SK-N-SH treated with all-trans-retinoic acid at 6 μM for 48 hours (cell line): ENCODE results near the gene IKZF1.

Experiments
- ATAC-seq: fragments of 200-7000 bp; cut with Tn5 transposase; 3 replicates; pipeline ENCODE4 v1.9.1; 2020; ENCODE audit warnings: mild to moderate bottlenecking, moderate library complexity
- ARNTL ChIP-seq: fragments of 450-650 bp; formaldehyde crosslinking; IDR thresholded peaks from 2 replicates; pipeline ENCODE4 v1.5.0; 2020; ENCODE audit warnings: low read depth, mild to moderate bottlenecking, moderate library complexity, borderline replicate concordance
- BACH2 ChIP-seq: fragments of 250-450 bp; sonication (Bioruptor Pico); IDR thresholded peaks from 2 replicates; pipeline ENCODE4 v1.9.0; 2021; ENCODE audit warnings: mild to moderate bottlenecking, borderline replicate concordance
- CREB5 ChIP-seq: fragments of 250-450 bp; sonication (Bioruptor Pico); IDR thresholded peaks from 2 replicates; pipeline ENCODE4 v1.5.1; 2020; ENCODE audit warnings: low read depth, mild to moderate bottlenecking, moderate library complexity
- CSDC2 ChIP-seq: fragments of 250-450 bp; sonication (Bioruptor Pico); IDR thresholded peaks from 2 replicates; pipeline ENCODE4 v1.5.0; 2020; ENCODE audit warnings: mild to moderate bottlenecking, moderate library complexity
- ESRRG ChIP-seq: fragments of 250-450 bp; sonication (Bioruptor Pico); IDR thresholded peaks from 2 replicates; pipeline ENCODE4 v1.6.1; 2021; ENCODE audit warnings: mild to moderate bottlenecking
- GLIS3 ChIP-seq: fragments of 250-450 bp; sonication (Bioruptor Pico); IDR thresholded peaks from 2 replicates; pipeline ENCODE4 v1.5.0; 2020; ENCODE audit warnings: mild to moderate bottlenecking, moderate library complexity
- ISL1 ChIP-seq: fragments of 250-450 bp; sonication (Bioruptor Pico); IDR thresholded peaks from 2 replicates; pipeline ENCODE4 v2.1.2; 2022; ENCODE audit warnings: mild to moderate bottlenecking, moderate library complexity
- OSR1 ChIP-seq: fragments of 250-450 bp; sonication (Bioruptor Pico); IDR thresholded peaks from 2 replicates; pipeline ENCODE4 v1.8.0; 2022; ENCODE audit warnings: moderate library complexity, mild to moderate bottlenecking, inconsistent platforms
- POU6F1 ChIP-seq: fragments of 250-450 bp; sonication (Bioruptor Pico); IDR thresholded peaks from 2 replicates; pipeline ENCODE4 v1.8.0; 2021; ENCODE audit warnings: low read depth, mild to moderate bottlenecking, moderate library complexity, borderline replicate concordance
- PPARA ChIP-seq: fragments of 250-450 bp; sonication (Bioruptor Pico); IDR thresholded peaks from 2 replicates; pipeline ENCODE4 v1.5.0; 2020; ENCODE audit warnings: mild to moderate bottlenecking, borderline replicate concordance
- RARB ChIP-seq: fragments of 250-450 bp; sonication (Bioruptor Pico); IDR thresholded peaks from 2 replicates; pipeline ENCODE4 v1.8.0; 2021; ENCODE audit warnings: mild to moderate bottlenecking, moderate library complexity
- SNAI2 ChIP-seq: fragments of 250-450 bp; sonication (Bioruptor Pico); IDR thresholded peaks from 2 replicates; pipeline ENCODE4 v1.5.0; 2020; ENCODE audit warnings: mild to moderate bottlenecking, moderate library complexity
- TCF4 ChIP-seq: fragments of 250-450 bp; sonication (Bioruptor Pico); IDR thresholded peaks from 2 replicates; pipeline ENCODE4 v1.8.0; 2021; ENCODE audit warnings: mild to moderate bottlenecking, moderate library complexity, borderline replicate concordance
- TOX ChIP-seq: fragments of 250-450 bp; sonication (Bioruptor Pico); IDR thresholded peaks from 2 replicates; pipeline ENCODE4 v1.8.0; 2021; ENCODE audit warnings: mild to moderate bottlenecking, moderate library complexity, borderline replicate concordance
- TSHZ2 ChIP-seq: fragments of 250-450 bp; sonication (Bioruptor Pico); IDR thresholded peaks from 2 replicates; pipeline ENCODE4 v1.5.0; 2020; ENCODE audit warnings: mild to moderate bottlenecking, moderate library complexity
- ZC3H10 ChIP-seq: fragments of 250-450 bp; sonication (Bioruptor Pico); IDR thresholded peaks from 2 replicates; pipeline ENCODE4 v1.5.1; 2021; ENCODE audit warnings: mild to moderate bottlenecking, moderate library complexity
- ZFP3 ChIP-seq: fragments of 250-450 bp; sonication (Bioruptor Pico); IDR thresholded peaks from 2 replicates; pipeline ENCODE4 v1.5.0; 2020; ENCODE audit warnings: mild to moderate bottlenecking, moderate library complexity
- ZFP30 ChIP-seq: fragments of 450-650 bp; formaldehyde crosslinking; IDR thresholded peaks from 2 replicates; pipeline ENCODE4 v1.5.0; 2022; ENCODE audit warnings: mild to moderate bottlenecking, moderate library complexity
- ZNF565 ChIP-seq: fragments of 450-650 bp; formaldehyde crosslinking; conservative IDR thresholded peaks from 2 replicates; pipeline ENCODE4 v1.5.0; 2020; ENCODE audit warnings: low read depth, mild to moderate bottlenecking, moderate library complexity
- ZNF70 ChIP-seq: fragments of 450-650 bp; formaldehyde crosslinking; IDR thresholded peaks from 2 replicates; pipeline ENCODE4 v1.5.0; 2020; ENCODE audit warnings: mild to moderate bottlenecking, moderate library complexity
- ZNF8 ChIP-seq: fragments of 450-650 bp; formaldehyde crosslinking; IDR thresholded peaks from 2 replicates; pipeline ENCODE4 v1.5.0; 2020; ENCODE audit warnings: mild to moderate bottlenecking, moderate library complexity
- TF ChIP-seq, protein P1 (sequence below): fragments of 250-450 bp; sonication (Bioruptor Pico); IDR thresholded peaks from 2 replicates; pipeline ENCODE4 v1.5.1; 2021; ENCODE audit warnings: mild to moderate bottlenecking, moderate library complexity
- TF ChIP-seq, protein P2 (sequence below): fragments of 250-450 bp; sonication (Bioruptor Pico); IDR thresholded peaks from 2 replicates; pipeline ENCODE4 v1.8.0; 2020; ENCODE audit warnings: mild to moderate bottlenecking, moderate library complexity, borderline replicate concordance

The IKZF1 gene

DNA sequence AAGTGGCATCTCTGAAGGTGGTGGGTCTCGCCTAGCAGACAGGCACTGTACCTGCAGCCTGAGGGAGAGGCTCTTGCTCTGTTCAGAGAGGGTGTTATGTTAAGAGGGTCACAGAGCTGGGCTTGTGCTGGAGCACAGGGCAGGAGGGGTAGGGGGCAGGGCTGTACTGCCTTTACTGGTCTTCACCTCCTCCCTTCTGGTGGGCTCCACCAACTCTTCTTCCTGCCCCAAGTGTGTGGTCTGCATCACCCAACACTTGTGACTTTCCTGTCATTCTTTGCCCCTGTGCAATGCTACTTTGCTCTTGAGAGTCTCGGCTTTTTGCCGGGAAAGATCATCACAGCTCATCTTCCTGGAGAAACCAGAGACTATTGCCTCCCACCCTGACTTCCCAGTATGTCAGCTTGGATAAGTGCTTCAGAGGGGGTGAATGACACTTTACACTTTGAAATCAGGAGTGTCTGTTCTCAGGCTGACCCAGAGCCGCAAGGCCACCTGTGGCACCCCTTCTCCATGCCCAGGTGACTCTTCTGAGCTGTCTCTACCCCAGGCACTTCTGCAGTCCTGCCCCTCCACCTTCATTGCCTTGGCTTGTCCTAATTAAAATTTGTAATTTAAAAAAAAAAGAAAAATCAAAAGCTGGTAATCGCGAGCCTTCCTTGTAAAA is 38.4 kb upstream of the IKZF1 start:
- ATAC-seq: no peak

GRCh38 chr7:50266635-50267386 is 37.7 kb upstream of the IKZF1 start:
- ATAC-seq: no peak
- TF ChIP-seq ISL1 (CRISPR knock-in tag) (no peak), TSHZ2 (CRISPR knock-in tag) (no peak), ZNF565 (no peak), ZC3H10 (no peak), CREB5 (CRISPR knock-in tag) (no peak), GLIS3 (no peak), BACH2 (CRISPR knock-in tag) (no peak), ZFP30 (no peak), SNAI2 (CRISPR knock-in tag) (no peak), CSDC2 (no peak), TCF4 (CRISPR knock-in tag) (no peak), TOX (CRISPR knock-in tag) (no peak), RARB (CRISPR knock-in tag) (no peak), OSR1 (CRISPR knock-in tag) (no peak), ZNF8 (no peak), ZFP3 (CRISPR knock-in tag) (no peak), ESRRG (no peak)

More for the DNA sequence above, 38.4 kb upstream of the IKZF1 start:
- TF ChIP-seq TOX (CRISPR knock-in tag): no peak
- no peak for TF ChIP-seq ARNTL (CRISPR knock-in tag)
- TF ChIP-seq ESRRG: no peak
- TF ChIP-seq, protein P1, sequence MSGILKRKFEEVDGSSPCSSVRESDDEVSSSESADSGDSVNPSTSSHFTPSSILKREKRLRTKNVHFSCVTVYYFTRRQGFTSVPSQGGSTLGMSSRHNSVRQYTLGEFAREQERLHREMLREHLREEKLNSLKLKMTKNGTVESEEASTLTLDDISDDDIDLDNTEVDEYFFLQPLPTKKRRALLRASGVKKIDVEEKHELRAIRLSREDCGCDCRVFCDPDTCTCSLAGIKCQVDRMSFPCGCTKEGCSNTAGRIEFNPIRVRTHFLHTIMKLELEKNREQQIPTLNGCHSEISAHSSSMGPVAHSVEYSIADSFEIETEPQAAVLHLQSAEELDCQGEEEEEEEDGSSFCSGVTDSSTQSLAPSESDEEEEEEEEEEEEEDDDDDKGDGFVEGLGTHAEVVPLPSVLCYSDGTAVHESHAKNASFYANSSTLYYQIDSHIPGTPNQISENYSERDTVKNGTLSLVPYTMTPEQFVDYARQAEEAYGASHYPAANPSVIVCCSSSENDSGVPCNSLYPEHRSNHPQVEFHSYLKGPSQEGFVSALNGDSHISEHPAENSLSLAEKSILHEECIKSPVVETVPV (CRISPR knock-in tag): no peak
- TF ChIP-seq OSR1 (CRISPR knock-in tag): no peak
- no peak for TF ChIP-seq TCF4 (CRISPR knock-in tag)
- no peak for TF ChIP-seq ZNF70
- TF ChIP-seq PPARA (CRISPR knock-in tag): no peak
- no peak for TF ChIP-seq GLIS3
- TF ChIP-seq CSDC2: no peak
- TF ChIP-seq POU6F1: no peak
- TF ChIP-seq ZFP30: no peak
- TF ChIP-seq ZFP3 (CRISPR knock-in tag): no peak
- no peak for TF ChIP-seq BACH2 (CRISPR knock-in tag)
- TF ChIP-seq, protein P2, sequence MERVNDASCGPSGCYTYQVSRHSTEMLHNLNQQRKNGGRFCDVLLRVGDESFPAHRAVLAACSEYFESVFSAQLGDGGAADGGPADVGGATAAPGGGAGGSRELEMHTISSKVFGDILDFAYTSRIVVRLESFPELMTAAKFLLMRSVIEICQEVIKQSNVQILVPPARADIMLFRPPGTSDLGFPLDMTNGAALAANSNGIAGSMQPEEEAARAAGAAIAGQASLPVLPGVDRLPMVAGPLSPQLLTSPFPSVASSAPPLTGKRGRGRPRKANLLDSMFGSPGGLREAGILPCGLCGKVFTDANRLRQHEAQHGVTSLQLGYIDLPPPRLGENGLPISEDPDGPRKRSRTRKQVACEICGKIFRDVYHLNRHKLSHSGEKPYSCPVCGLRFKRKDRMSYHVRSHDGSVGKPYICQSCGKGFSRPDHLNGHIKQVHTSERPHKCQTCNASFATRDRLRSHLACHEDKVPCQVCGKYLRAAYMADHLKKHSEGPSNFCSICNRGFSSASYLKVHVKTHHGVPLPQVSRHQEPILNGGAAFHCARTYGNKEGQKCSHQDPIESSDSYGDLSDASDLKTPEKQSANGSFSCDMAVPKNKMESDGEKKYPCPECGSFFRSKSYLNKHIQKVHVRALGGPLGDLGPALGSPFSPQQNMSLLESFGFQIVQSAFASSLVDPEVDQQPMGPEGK (CRISPR knock-in tag): no peak
- TF ChIP-seq ZNF565: no peak
- no peak for TF ChIP-seq CREB5 (CRISPR knock-in tag)
- no peak for TF ChIP-seq ISL1 (CRISPR knock-in tag)
- TF ChIP-seq SNAI2 (CRISPR knock-in tag): no peak
- no peak for TF ChIP-seq ZC3H10
